GM19035 (cell line): ENCODE data around the gene VPS26A.

Experiments used
- ATAC-seq: cut with Tn5 transposase; IDR thresholded peaks from one replicate; pipeline ENCODE4 v1.9.1; 2021; ENCODE audit not compliant: unreplicated experiment

Gene VPS26A

DNA sequence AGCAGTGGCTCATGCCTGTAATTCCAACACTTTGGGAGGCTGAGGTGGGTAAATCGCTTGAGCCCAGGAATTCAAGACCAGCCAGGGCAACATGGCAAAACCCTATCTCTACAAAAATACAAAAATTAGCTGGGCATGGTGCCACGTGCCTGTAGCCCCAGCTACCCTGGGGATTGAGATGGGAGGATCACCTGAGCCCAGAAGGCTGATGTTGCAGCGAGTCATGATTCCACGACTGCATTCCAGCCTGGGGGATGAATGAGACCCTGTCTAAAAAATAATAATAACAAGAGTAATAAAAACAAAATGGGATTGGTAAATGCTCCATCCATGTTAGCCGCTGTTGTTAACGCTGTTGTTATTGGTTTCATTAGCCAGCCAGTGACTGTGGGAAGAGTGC is 94.9 kb downstream of the VPS26A start:
- ATAC-seq = no peak

DNA sequence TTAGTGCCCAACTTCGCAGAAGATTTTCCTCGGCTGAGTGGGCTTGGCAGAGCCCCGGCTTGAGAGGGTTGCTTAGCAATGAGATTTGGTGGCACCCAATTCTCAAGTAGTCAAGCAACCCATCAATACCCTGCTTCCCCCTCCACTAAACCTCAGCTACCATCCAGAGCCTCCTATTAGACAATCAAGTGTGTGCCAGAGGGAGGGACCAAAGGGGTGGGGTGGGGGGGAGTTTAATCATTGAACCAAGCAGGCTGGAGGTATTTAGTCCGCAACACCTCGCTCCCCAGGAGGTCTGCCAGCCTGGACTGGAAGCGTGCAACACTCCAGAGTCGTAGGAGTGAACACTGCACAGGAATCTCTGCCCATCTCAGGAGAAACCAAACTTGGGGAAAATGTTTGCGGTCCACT is 96.1 kb downstream of the VPS26A start, which contains the start of gene HKDC1:
HKDC1 (plus strand) TSS at position 292 of the 411 bp plus-strand sequence; CDS start at position 396, 104 bp downstream.
- no peak for ATAC-seq

DNA sequence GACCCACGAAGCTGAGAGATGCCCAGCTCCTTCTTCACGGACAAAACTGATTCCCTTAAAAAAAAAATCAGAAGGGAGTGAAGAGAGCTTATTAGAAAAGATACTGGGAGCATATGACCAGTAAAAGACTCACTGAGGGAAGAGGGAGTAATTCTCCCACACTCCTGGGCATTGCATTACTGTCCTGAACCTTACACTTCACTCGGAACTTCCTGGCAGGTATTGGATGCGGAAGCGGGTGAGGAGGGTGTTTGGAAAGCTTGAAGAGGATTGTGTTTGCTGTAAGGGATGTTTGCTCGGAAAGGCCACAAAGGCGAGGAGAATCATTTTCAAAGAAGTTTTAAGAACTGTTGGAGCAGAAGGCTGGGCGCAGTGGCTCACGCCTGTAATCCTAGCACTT is 96.5 kb downstream of the VPS26A start:
- no peak for ATAC-seq
